Ishikawa (cell line): ENCODE data around the gene FZD7.

Source experiments
- CEBPB ChIP-seq: IDR thresholded peaks from 2 replicates; pipeline ENCODE4 v1.6.1; 2012
- CREB1 ChIP-seq: IDR thresholded peaks from 2 replicates; pipeline ENCODE4 v1.6.1; 2012; ENCODE audit warnings: low read depth
- EGR1 ChIP-seq: IDR thresholded peaks from 2 replicates; pipeline ENCODE4 v1.6.1; 2012
- EP300 ChIP-seq: IDR thresholded peaks from 2 replicates; pipeline ENCODE4 v1.6.1; 2012; ENCODE audit warnings: borderline replicate concordance
- FOXM1 ChIP-seq: IDR thresholded peaks from 2 replicates; pipeline ENCODE4 v1.6.1; 2012; ENCODE audit warnings: low read depth, borderline replicate concordance
- MAX ChIP-seq: IDR thresholded peaks from 2 replicates; pipeline ENCODE4 v1.6.1; 2012
- NFIC ChIP-seq: IDR thresholded peaks from 2 replicates; pipeline ENCODE4 v1.6.1; 2012
- RAD21 ChIP-seq: IDR thresholded peaks from 2 replicates; pipeline ENCODE4 v1.6.1; 2012; ENCODE audit warnings: low read depth
- REST ChIP-seq: IDR thresholded peaks from 2 replicates; pipeline ENCODE4 v1.6.1; 2012; ENCODE audit warnings: low read depth, mild to moderate bottlenecking
- TAF1 ChIP-seq: IDR thresholded peaks from 2 replicates; pipeline ENCODE4 v1.6.1; 2012; ENCODE audit warnings: low read depth, mild to moderate bottlenecking
- TCF12 ChIP-seq: IDR thresholded peaks from 2 replicates; pipeline ENCODE4 v1.6.1; 2012; ENCODE audit warnings: low read depth
- TEAD4 ChIP-seq: IDR thresholded peaks from 2 replicates; pipeline ENCODE4 v1.6.1; 2012
- USF1 ChIP-seq: IDR thresholded peaks from 2 replicates; pipeline ENCODE4 v1.6.1; 2012
- YY1 ChIP-seq: IDR thresholded peaks from 2 replicates; pipeline ENCODE4 v1.6.1; 2012; ENCODE audit warnings: low read depth
- ZBTB7A ChIP-seq: IDR thresholded peaks from 2 replicates; pipeline ENCODE4 v1.6.1; 2012; ENCODE audit warnings: low read depth

The FZD7 gene

GRCh38 chr2:202050652-202051051 lies 17.0 kb downstream of the FZD7 start:
- TF ChIP-seq YY1 (no peak), EGR1 (no peak), MAX (no peak), RAD21 (no peak), CREB1 (no peak), USF1 (no peak), TEAD4 (no peak), EP300 (no peak), NFIC (no peak), TCF12 (no peak), REST (no peak), TAF1 (no peak), CEBPB (no peak), ZBTB7A (no peak), FOXM1 (no peak)

GRCh38 chr2:202051499-202052161 lies 18.0 kb downstream of the FZD7 start:
- TF ChIP-seq EP300 (peak; percentile 74; the same call in 1 of the 2 replicates), CEBPB (no peak; the same call in 1 of the 2 replicates), TAF1 (no peak), FOXM1 (peak; percentile 61; the same call in 1 of the 2 replicates), TCF12 (peak; percentile 45; the same call in 1 of the 2 replicates), NFIC (peak; percentile 78), TEAD4 (peak; percentile 87)

GRCh38 chr2:202052235-202052634 lies 18.6 kb downstream of the FZD7 start:
- TF ChIP-seq RAD21 (no peak), CREB1 (no peak), EGR1 (no peak), CEBPB (no peak), REST (no peak), FOXM1 (no peak), TCF12 (no peak), TAF1 (no peak), MAX (no peak), EP300 (no peak), YY1 (no peak)

GRCh38 chr2:202054679-202055078 lies 21.0 kb downstream of the FZD7 start:
- no peak for TF ChIP-seq USF1
- no peak for TF ChIP-seq TAF1
- no peak for TF ChIP-seq RAD21
- TF ChIP-seq TEAD4: no peak
- no peak for TF ChIP-seq REST
- no peak for TF ChIP-seq MAX
- TF ChIP-seq NFIC: no peak
- no peak for TF ChIP-seq CREB1
- TF ChIP-seq FOXM1: no peak
- no peak for TF ChIP-seq YY1
- TF ChIP-seq ZBTB7A: no peak
- TF ChIP-seq EGR1: no peak
- no peak for TF ChIP-seq CEBPB
- TF ChIP-seq EP300: no peak
- no peak for TF ChIP-seq TCF12
